HEK293 (cell line): ENCODE results near the gene KMO.

Experiments
- CTCF ChIA-PET: fragments of 350-600 bp; formaldehyde crosslinking; extraction: SDS; loops from one replicate; lab custom pipeline; 2021; ENCODE audit warnings: antibody characterized with exemption; lab: Yijun Ruan, JAX
- POLR2A ChIA-PET: fragments of 300-600 bp; formaldehyde crosslinking; extraction: SDS; loops from one replicate; lab custom pipeline; 2020; ENCODE audit warnings: antibody characterized with exemption, inconsistent platforms; lab: Yijun Ruan, JAX
- H3K27ac ChIP-seq: fragments of 200-500 bp; sonication (Bioruptor generic); 2 replicates; pipeline ENCODE4 v1.5.1; 2014; ENCODE audit warnings: low read depth, low read length, control low read depth, inconsistent platforms; ENCODE audit errors: extremely low read depth
- H3K36me3 ChIP-seq, 2 experiments: fragments of 200-500 bp in 1 of 2; sonication (Bioruptor generic) in 1 of 2; 1 replicate in 1 of 2; 2 replicates in 1 of 2; pipeline ENCODE4 v1.5.1; 2014 to 2017; ENCODE audit warnings: inconsistent platforms in 2 of 2, low read length in 2 of 2; ENCODE audit not compliant: control insufficient read depth in 2 of 2, insufficient read depth in 1 of 2
- H3K4me1 ChIP-seq: fragments of 200-500 bp; sonication (Bioruptor generic); 2 replicates; pipeline ENCODE4 v1.5.1; 2014; ENCODE audit warnings: mild to moderate bottlenecking, low read length, inconsistent platforms; ENCODE audit not compliant: control insufficient read depth, insufficient read depth
- H3K4me3 ChIP-seq: 2 replicates; pipeline ENCODE4 v1.5.1; 2011; ENCODE audit warnings: low read depth, mild to moderate bottlenecking, control low read depth, low read length, moderate library complexity
- H3K9me3 ChIP-seq: fragments of 200-500 bp; sonication (Bioruptor generic); 2 replicates; pipeline ENCODE4 v1.5.1; 2014; ENCODE audit warnings: low read depth, low read length, inconsistent platforms; ENCODE audit not compliant: control insufficient read depth, insufficient read depth
- GLIS2 ChIP-seq: fragments of 450-650 bp; formaldehyde crosslinking; IDR thresholded peaks from 2 replicates; pipeline ENCODE4 v1.5.1; 2016; ENCODE audit warnings: missing biosample characterization, missing genetic modification characterization
- KLF7 ChIP-seq: fragments of 450-650 bp; formaldehyde crosslinking; IDR thresholded peaks from 2 replicates; pipeline ENCODE4 v1.5.1; 2016; ENCODE audit warnings: missing biosample characterization, missing genetic modification characterization, borderline replicate concordance
- KLF8 ChIP-seq: fragments of 450-650 bp; formaldehyde crosslinking; IDR thresholded peaks from 2 replicates; pipeline ENCODE4 v1.5.1; 2016; ENCODE audit warnings: missing biosample characterization, missing genetic modification characterization
- MYNN ChIP-seq: fragments of 450-650 bp; formaldehyde crosslinking; IDR thresholded peaks from 2 replicates; pipeline ENCODE4 v1.5.1; 2016; ENCODE audit warnings: missing biosample characterization, missing genetic modification characterization, borderline replicate concordance
- REPIN1 ChIP-seq: fragments of 450-650 bp; formaldehyde crosslinking; IDR thresholded peaks from 2 replicates; pipeline ENCODE4 v1.5.1; 2017; ENCODE audit warnings: missing biosample characterization, missing genetic modification characterization, low read depth
- SALL2 ChIP-seq: fragments of 450-650 bp; formaldehyde crosslinking; IDR thresholded peaks from 2 replicates; pipeline ENCODE4 v1.5.0; 2017; ENCODE audit warnings: missing biosample characterization, mild to moderate bottlenecking, missing genetic modification characterization, borderline replicate concordance
- SETDB1 ChIP-seq: IDR thresholded peaks from one replicate; pipeline ENCODE4 v1.6.1; 2017; ENCODE audit warnings: mild to moderate bottlenecking, low read length, moderate library complexity, mixed read lengths; ENCODE audit not compliant: insufficient read length
- TRIM28 ChIP-seq: IDR thresholded peaks from 2 replicates; pipeline ENCODE4 v1.6.1; 2011; ENCODE audit warnings: low read length, control low read depth, borderline replicate concordance
- ZBTB10 ChIP-seq: fragments of 450-650 bp; formaldehyde crosslinking; IDR thresholded peaks from 2 replicates; pipeline ENCODE4 v1.5.1; 2016; ENCODE audit warnings: missing biosample characterization, missing genetic modification characterization
- ZBTB17 ChIP-seq: fragments of 450-650 bp; formaldehyde crosslinking; IDR thresholded peaks from 2 replicates; pipeline ENCODE4 v1.5.1; 2016; ENCODE audit warnings: missing biosample characterization, missing genetic modification characterization
- ZNF155 ChIP-seq: fragments of 450-650 bp; formaldehyde crosslinking; IDR thresholded peaks from 2 replicates; pipeline ENCODE4 v1.5.1; 2016; ENCODE audit warnings: missing biosample characterization, missing genetic modification characterization
- ZNF184 ChIP-seq: fragments of 450-650 bp; IDR thresholded peaks from 2 replicates; pipeline ENCODE4 v1.5.1; 2018; ENCODE audit warnings: missing biosample characterization, mild to moderate bottlenecking, missing genetic modification characterization
- ZNF214 ChIP-seq: fragments of 450-650 bp; formaldehyde crosslinking; IDR thresholded peaks from 2 replicates; pipeline ENCODE4 v1.5.1; 2017; ENCODE audit warnings: missing biosample characterization, mild to moderate bottlenecking, missing genetic modification characterization, borderline replicate concordance
- ZNF23 ChIP-seq: fragments of 450-650 bp; formaldehyde crosslinking; IDR thresholded peaks from 2 replicates; pipeline ENCODE4 v1.5.1; 2016; ENCODE audit warnings: missing biosample characterization, missing genetic modification characterization, borderline replicate concordance
- ZNF302 ChIP-seq: fragments of 450-650 bp; formaldehyde crosslinking; IDR thresholded peaks from 2 replicates; pipeline ENCODE4 v1.5.1; 2016; ENCODE audit warnings: missing biosample characterization, missing genetic modification characterization, low read depth
- ZNF311 ChIP-seq: fragments of 450-650 bp; formaldehyde crosslinking; IDR thresholded peaks from 2 replicates; pipeline ENCODE4 v1.5.1; 2017; ENCODE audit warnings: missing biosample characterization, missing genetic modification characterization, borderline replicate concordance
- ZNF416 ChIP-seq: fragments of 450-650 bp; formaldehyde crosslinking; IDR thresholded peaks from 2 replicates; pipeline ENCODE4 v1.5.1; 2016; ENCODE audit warnings: missing biosample characterization, missing genetic modification characterization
- ZNF513 ChIP-seq: fragments of 450-650 bp; IDR thresholded peaks from 2 replicates; pipeline ENCODE4 v1.5.1; 2018; ENCODE audit warnings: missing biosample characterization, missing genetic modification characterization
- ZNF610 ChIP-seq: fragments of 450-650 bp; formaldehyde crosslinking; IDR thresholded peaks from 2 replicates; pipeline ENCODE4 v1.5.1; 2016; ENCODE audit warnings: missing biosample characterization, missing genetic modification characterization, borderline replicate concordance
- ZNF76 ChIP-seq: fragments of 450-650 bp; formaldehyde crosslinking; IDR thresholded peaks from 2 replicates; pipeline ENCODE4; 2016; ENCODE audit warnings: low read depth, missing biosample characterization, missing genetic modification characterization, borderline replicate concordance
- ZNF791 ChIP-seq: fragments of 450-650 bp; formaldehyde crosslinking; IDR thresholded peaks from 2 replicates; pipeline ENCODE4 v1.5.1; 2016; ENCODE audit warnings: missing biosample characterization, missing genetic modification characterization
- TF ChIP-seq, protein P1 (sequence below): fragments of 450-650 bp; formaldehyde crosslinking; IDR thresholded peaks from 2 replicates; pipeline ENCODE4 v1.5.1; 2016; ENCODE audit warnings: missing biosample characterization, missing genetic modification characterization

The KMO gene

GRCh38 chr1:241641773-241642592 is 109.8 kb downstream of the KMO start:
- no peak overlapping the region for H3K27ac ChIP-seq
- no peak overlapping the region for H3K4me3 ChIP-seq
- CTCF ChIA-PET = interaction anchor here (0.7 to 4.5 kb wide), 2 partner anchors 15 to 19 kb away, joined by 3 to 23 read pairs; no protein-coding TSS in a partner anchor
- TF ChIP-seq KLF8 (tag by site-specific recombination) (peak; percentile 49; the same call in 1 of the 2 replicates), ZNF214 (tag by site-specific recombination) (no peak), SETDB1 (peak; percentile 83), TRIM28 (peak; percentile 52; the same call in 1 of the 2 replicates), ZNF155 (tag by site-specific recombination) (no peak), ZNF302 (tag by site-specific recombination) (no peak), SALL2 (tag by site-specific recombination) (no peak), ZNF610 (0 out of 2 replicates have a peak, but pooled peaks have one; percentile 36), ZNF311 (tag by site-specific recombination) (no peak), ZBTB10 (tag by site-specific recombination) (no peak), ZNF513 (tag by site-specific recombination) (no peak)
- POLR2A ChIA-PET = no interaction called here
- H3K36me3 ChIP-seq = no peaks in the 10 kb centered on the region
- H3K4me1 ChIP-seq = peaks cover 10% of the 10 kb centered on the region
- no peaks in the 10 kb centered on the region; the same call in 1 of the 2 replicates for H3K9me3 ChIP-seq

- POLR2A ChIA-PET = no interaction called here
Measured at GRCh38 chr1:241642593-241642944, 110.4 kb downstream of the KMO start.

More at GRCh38 chr1:241642593-241642944, 110.4 kb downstream of the KMO start:
- CTCF ChIA-PET = interaction anchor here (4.5 kb wide), 1 partner anchor 16 kb away, joined by 23 read pairs; no protein-coding TSS in a partner anchor
- no peaks in the 10 kb centered on the region; the same call in 1 of the 2 replicates for H3K9me3 ChIP-seq
- H3K27ac ChIP-seq = no peak overlapping the region
- no peak for TF ChIP-seq KLF8 (tag by site-specific recombination)
- no peak for TF ChIP-seq ZNF23 (tag by site-specific recombination)
- TF ChIP-seq ZNF184 (tag by site-specific recombination) = no peak
- TF ChIP-seq, protein P1, sequence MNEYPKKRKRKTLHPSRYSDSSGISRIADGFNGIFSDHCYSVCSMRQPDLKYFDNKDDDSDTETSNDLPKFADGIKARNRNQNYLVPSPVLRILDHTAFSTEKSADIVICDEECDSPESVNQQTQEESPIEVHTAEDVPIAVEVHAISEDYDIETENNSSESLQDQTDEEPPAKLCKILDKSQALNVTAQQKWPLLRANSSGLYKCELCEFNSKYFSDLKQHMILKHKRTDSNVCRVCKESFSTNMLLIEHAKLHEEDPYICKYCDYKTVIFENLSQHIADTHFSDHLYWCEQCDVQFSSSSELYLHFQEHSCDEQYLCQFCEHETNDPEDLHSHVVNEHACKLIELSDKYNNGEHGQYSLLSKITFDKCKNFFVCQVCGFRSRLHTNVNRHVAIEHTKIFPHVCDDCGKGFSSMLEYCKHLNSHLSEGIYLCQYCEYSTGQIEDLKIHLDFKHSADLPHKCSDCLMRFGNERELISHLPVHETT = no peak
- no peak for TF ChIP-seq ZBTB17 (tag by site-specific recombination)
- no peak for TF ChIP-seq REPIN1 (tag by site-specific recombination)
- no peak for TF ChIP-seq ZNF416 (tag by site-specific recombination)
- no peak for TF ChIP-seq SETDB1
- no peak for TF ChIP-seq MYNN
- TF ChIP-seq ZNF791 (tag by site-specific recombination) = no peak
- no peak for TF ChIP-seq KLF7 (tag by site-specific recombination)
- no peak for TF ChIP-seq ZBTB10 (tag by site-specific recombination)
- no peak for TF ChIP-seq ZNF76 (tag by site-specific recombination)
- TF ChIP-seq GLIS2 (tag by site-specific recombination) = no peak
- TF ChIP-seq, all 188 proteins: peak for 0
- Histone ChIP-seq H3K4me3 (no peak overlapping the region), H3K4me1 (peaks cover 10% of the 10 kb centered on the region), H3K36me3 (no peaks in the 10 kb centered on the region)
